Activated T-helper 2 cell treated with anti-CD3 and anti-CD28 coated beads, Interferon-gamma antibody, Interleukin-2, Interleukin-4, amounts not matched to agents 10 μg/mL and 5 μg/mL and 100 μg/mL, durations not matched to agents 14 hours and 24 hours and 36 hours (primary cell): ENCODE results near the gene FOXD4. TPM values are rescaled to one million over a fixed set of nuclear protein-coding genes. Genes with fewer than 3 reads are reported as not detected.
A peak's percentile ranks its signal among the peaks of the same experiment; 100 is the strongest.
"Not testable (repeated sequence)": the region's sequence is repeated elsewhere in the genome, so short reads cannot be mapped to it uniquely, and the experiment has no call there.

Experiments
- DNase-seq: peaks from one replicate; pipeline ENCODE4 v3.0.0; 2021; ENCODE audit warnings: low spot score
- H3K27ac Mint-ChIP-seq: one replicate; pipeline ENCODE4 v1.8.0; 2021; ENCODE audit warnings: mixed read lengths
- H3K27me3 Mint-ChIP-seq: one replicate; pipeline ENCODE4 v1.8.0; 2021; ENCODE audit warnings: low read depth, mixed read lengths
- H3K36me3 Mint-ChIP-seq: one replicate; pipeline ENCODE4 v1.8.0; 2021; ENCODE audit warnings: low read depth, mixed read lengths
- H3K4me1 Mint-ChIP-seq: one replicate; pipeline ENCODE4 v1.8.0; 2021; ENCODE audit warnings: low read depth, mixed read lengths
- H3K4me3 Mint-ChIP-seq: one replicate; pipeline ENCODE4 v1.8.0; 2021; ENCODE audit warnings: low read depth, mild to moderate bottlenecking, moderate library complexity, mixed read lengths
- H3K9me3 Mint-ChIP-seq: one replicate; pipeline ENCODE4 v1.8.0; 2021; ENCODE audit warnings: mixed read lengths
- intact Hi-C: fragments of 100-400 bp; cut with micrococcal nuclease; formaldehyde crosslinking; loops from one replicate; pipeline ENCODE4 v1.15.1; 2023
- total RNA-seq: library from RNA; stranded (reverse); gene quantifications from 2 replicates; pipeline ENCODE4 v1.2.3, GENCODE V29; 2022

The FOXD4 gene
- total RNA-seq, 1 donor from 2014 or later = not detected

DNA sequence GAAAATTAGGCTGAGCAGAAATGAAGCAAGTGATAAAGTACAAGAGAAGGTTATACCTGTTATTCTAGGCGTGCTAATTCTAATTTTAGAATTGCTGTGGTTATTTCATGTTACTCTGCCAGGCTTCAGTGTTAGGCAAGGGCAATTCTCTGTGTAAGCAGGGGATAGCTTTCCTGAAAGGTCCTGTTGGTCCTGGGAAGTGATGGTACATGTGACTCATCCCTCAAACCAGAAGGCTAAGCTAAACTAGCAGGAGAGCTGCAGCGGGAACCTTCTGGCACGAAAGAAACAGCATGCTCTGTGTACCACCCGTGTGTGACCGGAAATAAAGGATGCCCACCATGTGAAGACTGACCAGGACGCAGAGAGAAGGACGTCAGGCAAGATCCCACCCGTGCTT lies 8.7 kb downstream of the FOXD4 start:
- not testable (repeated sequence) for H3K27ac Mint-ChIP-seq

DNA sequence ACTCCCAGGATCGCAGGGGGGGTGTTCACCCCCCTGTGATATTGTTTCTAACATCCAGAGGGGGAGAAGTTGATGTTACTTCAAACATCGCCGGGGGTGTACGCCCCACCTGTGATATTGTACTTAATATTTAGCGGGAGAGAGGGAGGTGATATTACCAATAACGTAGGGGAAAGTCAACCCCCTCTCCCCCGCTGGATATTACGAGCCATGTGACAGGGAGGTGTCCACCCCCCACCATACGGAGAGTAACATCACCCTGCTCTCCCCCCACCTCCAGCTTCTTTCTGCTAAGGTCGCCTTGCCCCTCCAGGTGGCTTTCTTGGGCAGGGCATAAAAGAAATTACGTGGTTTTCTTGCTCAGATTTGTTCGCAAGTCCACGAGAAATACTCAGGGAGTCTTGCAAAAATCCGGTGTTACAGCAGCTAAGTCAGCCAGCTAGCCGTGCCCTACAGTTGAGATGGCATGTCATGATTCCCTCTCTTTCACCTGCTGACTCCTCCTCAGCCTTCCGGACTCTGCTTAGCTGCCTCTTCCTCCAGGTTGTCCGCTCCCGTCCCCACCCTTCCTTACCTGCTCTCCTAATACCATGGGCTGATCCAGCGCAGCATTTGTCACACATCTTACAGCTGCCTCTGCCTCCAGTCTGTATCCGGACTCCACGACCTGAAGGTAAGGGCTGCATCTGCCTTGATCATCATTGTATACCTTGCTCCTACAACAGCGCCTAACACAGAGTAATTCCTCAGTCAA lies 9.3 kb downstream of the FOXD4 start:
- H3K4me1 Mint-ChIP-seq, H3K4me3 Mint-ChIP-seq, DNase-seq, H3K9me3 Mint-ChIP-seq, H3K36me3 Mint-ChIP-seq, intact Hi-C loops, H3K27ac Mint-ChIP-seq: not testable (repeated sequence)
- peaks cover 41% of the 10 kb centered on the region for H3K27me3 Mint-ChIP-seq

More for the DNA sequence above, 8.7 kb downstream of the FOXD4 start:
- H3K4me1 Mint-ChIP-seq, H3K36me3 Mint-ChIP-seq, intact Hi-C loops, DNase-seq, H3K9me3 Mint-ChIP-seq, H3K4me3 Mint-ChIP-seq: not testable (repeated sequence)
- H3K27me3 Mint-ChIP-seq = peaks cover 38% of the 10 kb centered on the region

DNA sequence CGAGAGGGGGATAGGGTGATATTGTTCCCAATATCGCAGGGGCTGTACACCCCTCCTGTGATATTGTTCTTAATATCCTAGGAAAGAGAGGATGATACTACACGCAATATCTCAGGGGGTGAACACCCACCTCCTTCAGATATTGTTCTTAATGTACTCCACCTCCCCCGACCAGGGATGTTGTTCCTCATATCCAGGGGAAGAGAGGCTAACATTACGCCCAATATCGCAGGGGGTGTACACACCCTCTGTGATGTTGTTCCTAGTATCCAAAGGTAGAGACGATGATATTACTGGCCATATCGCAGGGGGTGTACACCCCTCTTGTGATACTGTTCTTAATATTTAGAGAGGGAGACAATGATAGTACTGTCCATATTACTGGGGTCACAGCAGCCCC lies 12.2 kb downstream of the FOXD4 start:
- H3K9me3 Mint-ChIP-seq, intact Hi-C loops, DNase-seq, H3K27ac Mint-ChIP-seq, H3K4me3 Mint-ChIP-seq, H3K4me1 Mint-ChIP-seq, H3K36me3 Mint-ChIP-seq: not testable (repeated sequence)
- peaks cover 36% of the 10 kb centered on the region for H3K27me3 Mint-ChIP-seq

DNA sequence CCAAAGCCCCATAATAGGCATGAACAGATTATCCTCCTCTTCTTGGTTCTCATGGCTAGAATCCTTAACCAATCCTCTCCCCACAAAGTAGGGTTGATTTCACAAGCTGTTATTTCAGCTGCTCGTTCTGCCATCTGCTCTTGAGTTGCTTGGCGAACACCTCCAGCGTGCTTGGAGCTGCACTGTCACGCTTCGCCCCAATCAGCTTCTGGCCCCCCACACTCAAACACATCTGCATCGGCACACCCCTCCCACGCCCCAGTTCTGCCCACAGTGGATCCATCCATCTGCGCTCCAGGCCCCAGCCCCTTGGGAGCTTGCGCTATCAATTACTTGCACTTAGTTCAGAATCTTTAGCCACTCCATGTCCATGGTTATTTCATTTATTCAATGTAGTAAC lies 17.8 kb downstream of the FOXD4 start:
- H3K9me3 Mint-ChIP-seq, H3K4me3 Mint-ChIP-seq, DNase-seq, H3K36me3 Mint-ChIP-seq, intact Hi-C loops, H3K27ac Mint-ChIP-seq, H3K4me1 Mint-ChIP-seq: not testable (repeated sequence)
- peaks cover 12% of the 10 kb centered on the region for H3K27me3 Mint-ChIP-seq

GRCh38 chr9:99867-100266 lies 18.4 kb downstream of the FOXD4 start:
- DNase-seq, H3K9me3 Mint-ChIP-seq, H3K4me1 Mint-ChIP-seq, H3K27ac Mint-ChIP-seq, H3K4me3 Mint-ChIP-seq, H3K36me3 Mint-ChIP-seq, intact Hi-C loops: not testable (repeated sequence)
- H3K27me3 Mint-ChIP-seq = peaks cover 12% of the 10 kb centered on the region

GRCh38 chr9:98775-99174 lies 19.4 kb downstream of the FOXD4 start:
- H3K27ac Mint-ChIP-seq, H3K4me1 Mint-ChIP-seq, H3K27me3 Mint-ChIP-seq, H3K9me3 Mint-ChIP-seq, H3K4me3 Mint-ChIP-seq, intact Hi-C loops, H3K36me3 Mint-ChIP-seq, DNase-seq: not testable (repeated sequence)

DNA sequence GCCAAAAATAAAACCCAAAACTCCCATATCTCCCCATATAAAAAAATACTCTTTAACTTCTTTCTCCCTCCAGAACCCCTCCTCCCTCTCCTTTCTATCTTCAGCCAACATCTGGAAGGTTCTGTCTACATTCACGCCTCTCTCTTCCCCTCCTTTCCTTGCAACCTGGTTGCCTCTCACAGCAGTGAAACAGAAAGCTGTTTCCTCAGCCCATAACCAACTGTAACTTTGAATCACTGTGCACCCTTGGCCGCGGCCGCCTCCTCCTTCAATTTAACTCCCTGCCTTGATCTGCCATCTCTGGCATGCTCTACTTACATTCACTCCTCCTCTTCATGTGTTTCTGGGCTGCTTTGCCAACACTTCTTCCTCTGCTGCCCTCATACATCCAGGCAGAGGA lies 23.2 kb downstream of the FOXD4 start:
- intact Hi-C loops, H3K9me3 Mint-ChIP-seq, H3K27me3 Mint-ChIP-seq, H3K4me3 Mint-ChIP-seq, DNase-seq, H3K36me3 Mint-ChIP-seq, H3K4me1 Mint-ChIP-seq: not testable (repeated sequence)
- H3K27ac Mint-ChIP-seq = peak overlapping the region; percentile 28

DNA sequence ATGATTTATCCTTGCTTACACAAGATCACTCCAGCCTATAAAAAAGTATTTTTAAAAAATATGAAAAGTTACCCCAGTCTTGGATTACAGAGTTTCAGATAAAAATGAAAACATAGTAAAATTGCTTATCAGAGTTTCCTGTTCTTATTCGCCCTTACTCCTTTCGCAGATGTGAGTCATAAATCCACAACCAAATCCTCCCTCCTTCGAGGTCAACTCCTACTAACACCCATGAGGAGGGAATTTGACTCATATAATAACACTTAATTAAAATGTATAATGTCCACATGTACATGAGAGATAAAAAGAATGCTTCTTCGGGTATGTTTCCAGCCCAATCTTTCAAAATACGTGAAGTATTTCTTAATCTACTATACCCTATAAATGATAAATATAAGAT lies 23.9 kb downstream of the FOXD4 start:
- H3K27me3 Mint-ChIP-seq, DNase-seq, H3K4me3 Mint-ChIP-seq, intact Hi-C loops, H3K27ac Mint-ChIP-seq, H3K4me1 Mint-ChIP-seq, H3K9me3 Mint-ChIP-seq, H3K36me3 Mint-ChIP-seq: not testable (repeated sequence)

- H3K27me3 Mint-ChIP-seq, H3K27ac Mint-ChIP-seq, H3K4me3 Mint-ChIP-seq, H3K4me1 Mint-ChIP-seq, DNase-seq, intact Hi-C loops, H3K9me3 Mint-ChIP-seq, H3K36me3 Mint-ChIP-seq: not testable (repeated sequence)
These were observed 24.3 kb downstream of the FOXD4 start for GRCh38 chr9:93909-94308.

DNA sequence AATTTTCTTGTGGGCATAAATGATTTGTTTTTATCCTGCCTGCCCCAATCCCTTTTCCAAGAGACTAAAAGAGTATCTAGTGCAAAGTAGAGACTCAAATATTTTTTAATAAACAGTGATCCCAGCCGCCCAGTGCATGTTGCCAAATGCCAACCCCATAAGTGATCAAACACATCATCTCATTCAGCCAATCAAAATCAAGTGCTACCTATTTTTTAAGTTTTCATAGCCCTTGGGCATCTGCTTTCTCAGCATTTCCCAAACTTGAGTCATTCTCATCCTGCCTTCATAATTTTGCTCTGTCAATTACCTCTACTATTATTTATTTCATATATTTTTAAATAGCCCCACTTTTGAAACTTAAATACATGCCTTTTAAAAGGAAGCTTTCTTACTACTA lies 27.4 kb downstream of the FOXD4 start:
- H3K4me3 Mint-ChIP-seq, intact Hi-C loops: not testable (repeated sequence)

GRCh38 chr9:88396-89037 lies 29.7 kb downstream of the FOXD4 start:
- intact Hi-C loops, H3K27ac Mint-ChIP-seq, DNase-seq, H3K4me1 Mint-ChIP-seq, H3K36me3 Mint-ChIP-seq, H3K4me3 Mint-ChIP-seq, H3K9me3 Mint-ChIP-seq: not testable (repeated sequence)
- H3K27me3 Mint-ChIP-seq = peaks cover 17% of the 10 kb centered on the region

More for the DNA sequence above, 27.4 kb downstream of the FOXD4 start:
- H3K9me3 Mint-ChIP-seq, H3K4me1 Mint-ChIP-seq, H3K36me3 Mint-ChIP-seq, H3K27ac Mint-ChIP-seq, DNase-seq: not testable (repeated sequence)
- H3K27me3 Mint-ChIP-seq = peaks cover 15% of the 10 kb centered on the region

DNA sequence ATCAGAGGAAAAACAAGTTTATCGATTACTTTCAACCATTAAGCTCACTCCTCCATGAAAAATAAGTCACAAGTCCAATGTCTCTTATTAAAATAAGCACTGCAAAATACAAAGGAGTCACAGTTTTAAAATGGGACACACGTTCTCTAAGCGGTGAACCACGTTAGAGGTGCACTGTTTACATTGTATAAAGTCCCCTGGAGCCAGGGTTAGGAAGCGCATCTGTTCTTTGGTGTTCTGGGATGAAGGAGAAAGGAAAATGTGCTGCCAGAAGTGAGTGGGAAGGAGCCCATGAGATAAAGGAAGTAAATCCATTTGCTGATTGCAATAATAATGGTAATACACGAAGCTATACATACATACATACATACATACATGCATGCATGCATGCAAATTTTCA lies 30.4 kb downstream of the FOXD4 start:
- H3K27me3 Mint-ChIP-seq = peaks cover 17% of the 10 kb centered on the region
- H3K27ac Mint-ChIP-seq, intact Hi-C loops, H3K4me3 Mint-ChIP-seq, H3K9me3 Mint-ChIP-seq, H3K36me3 Mint-ChIP-seq, DNase-seq, H3K4me1 Mint-ChIP-seq: not testable (repeated sequence)

GRCh38 chr9:87105-87504 lies 31.1 kb downstream of the FOXD4 start:
- H3K9me3 Mint-ChIP-seq, H3K27ac Mint-ChIP-seq, H3K4me3 Mint-ChIP-seq, intact Hi-C loops, H3K36me3 Mint-ChIP-seq, DNase-seq, H3K4me1 Mint-ChIP-seq: not testable (repeated sequence)
- H3K27me3 Mint-ChIP-seq = peaks cover 17% of the 10 kb centered on the region
